GM19395 (cell line): Measurements from ENCODE around the gene TIFAB.

Experiments
- ATAC-seq: cut with Tn5 transposase; IDR thresholded peaks from one replicate; pipeline ENCODE4 v1.9.1; 2021; ENCODE audit warnings: mild to moderate bottlenecking, moderate library complexity; ENCODE audit not compliant: unreplicated experiment

TIFAB gene

GRCh38 chr5:135428586-135428985 lies 23.6 kb downstream of the TIFAB start:
- no peak for ATAC-seq

- peak; percentile 91 for ATAC-seq
Measured at GRCh38 chr5:135426102-135427082, 25.8 kb downstream of the TIFAB start.

GRCh38 chr5:135425641-135426040 lies 26.5 kb downstream of the TIFAB start:
- no peak for ATAC-seq

GRCh38 chr5:135423846-135424168 lies 28.3 kb downstream of the TIFAB start:
- ATAC-seq = no peak

GRCh38 chr5:135423146-135423845 lies 28.9 kb downstream of the TIFAB start:
- no peak for ATAC-seq

- ATAC-seq = no peak
Measured at GRCh38 chr5:135422419-135422818, 29.7 kb downstream of the TIFAB start.

GRCh38 chr5:135417083-135417482 lies 35.1 kb downstream of the TIFAB start:
- no peak for ATAC-seq

- ATAC-seq = no peak
Measured at GRCh38 chr5:135405082-135405481, 47.1 kb downstream of the TIFAB start.

- no peak for ATAC-seq
Measured at GRCh38 chr5:135402031-135402430, 50.1 kb downstream of the TIFAB start.

GRCh38 chr5:135400866-135401265 lies 51.3 kb downstream of the TIFAB start:
- ATAC-seq = no peak

GRCh38 chr5:135399794-135400542 lies 52.2 kb downstream of the TIFAB start:
- ATAC-seq = no peak

- ATAC-seq = peak; percentile 84
Measured at GRCh38 chr5:135398855-135399793, 53.0 kb downstream of the TIFAB start, which contains the start of gene MACROH2A1. Gene MACROH2A1, minus strand, starts transcription at chr5:135399231. Its CDS starts 10,138 bp downstream, at chr5:135389093.

GRCh38 chr5:135398160-135398854 lies 53.8 kb downstream of the TIFAB start:
- peak; percentile 39 for ATAC-seq
